Stimulated activated CD8-positive, alpha-beta memory T cell treated with anti-CD3 and anti-CD28 coated beads, Interleukin-4, amount 100 ng/mL, for 1 hour (primary cell): ENCODE results near the gene ANKRD63.

ENCODE experiments used
- DNase-seq, 2 donors: peaks; one replicate each; pipeline ENCODE4 v3.0.0-alpha.2; 2020; ENCODE audit warnings: low read depth in 2 of 2, low spot score in 1 of 2

The ANKRD63 gene

DNA sequence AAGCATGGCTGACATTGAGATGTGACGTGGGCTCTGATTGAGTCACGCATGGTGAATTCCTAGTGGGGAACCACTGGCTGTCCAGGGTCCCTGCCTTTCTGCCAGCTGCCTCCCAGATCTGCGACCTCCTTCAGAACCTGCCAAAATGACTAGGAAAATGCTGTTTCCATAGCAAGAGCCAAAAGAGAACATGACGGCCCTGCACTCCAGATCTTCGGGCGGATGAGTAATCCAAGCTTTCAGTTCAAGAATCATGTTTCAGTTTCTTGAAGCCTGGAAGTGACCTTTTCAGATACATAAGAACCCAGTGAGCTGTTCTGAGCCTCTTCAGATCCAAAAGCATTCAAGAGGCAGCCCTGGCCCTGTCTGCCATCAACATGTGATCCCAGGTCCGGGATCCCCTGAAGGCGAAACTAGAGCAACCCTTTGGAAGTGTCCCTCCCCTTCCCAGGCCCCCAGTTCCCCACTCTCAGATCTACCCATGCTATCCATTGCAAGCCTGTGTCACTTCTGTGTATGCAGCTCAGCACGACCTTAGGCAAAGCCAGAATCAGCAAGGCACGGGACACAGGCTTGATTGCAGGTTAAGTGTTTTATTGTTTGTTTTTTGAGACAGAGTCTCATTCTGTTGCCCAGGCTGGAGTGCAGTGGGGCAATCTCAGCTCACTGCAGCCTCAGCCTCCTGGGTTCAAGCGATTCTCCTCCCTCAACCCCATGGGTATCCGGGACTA, 19.7 kb downstream of the ANKRD63 start:
- no peak for DNase-seq

DNA sequence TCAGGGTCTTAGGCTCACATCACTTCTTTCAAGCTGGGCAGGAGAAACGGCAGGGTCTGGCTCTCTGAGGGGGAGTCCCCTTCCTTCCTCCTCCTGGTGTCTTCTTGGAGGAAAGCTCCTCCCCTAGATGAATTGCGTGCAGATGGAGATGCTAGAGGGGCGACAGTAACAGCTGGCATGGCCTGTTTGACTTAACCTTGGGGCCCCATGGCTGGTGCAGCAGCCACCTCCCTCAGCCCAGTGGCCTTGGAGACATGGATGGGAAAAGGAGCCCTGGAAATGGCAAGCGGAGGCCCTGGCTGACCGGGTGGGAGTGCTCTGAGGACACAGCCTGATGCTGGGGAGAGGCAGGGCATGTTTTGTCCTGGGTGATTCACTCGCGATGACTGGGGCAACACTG, 23.8 kb downstream of the ANKRD63 start:
- no peak for DNase-seq

DNA sequence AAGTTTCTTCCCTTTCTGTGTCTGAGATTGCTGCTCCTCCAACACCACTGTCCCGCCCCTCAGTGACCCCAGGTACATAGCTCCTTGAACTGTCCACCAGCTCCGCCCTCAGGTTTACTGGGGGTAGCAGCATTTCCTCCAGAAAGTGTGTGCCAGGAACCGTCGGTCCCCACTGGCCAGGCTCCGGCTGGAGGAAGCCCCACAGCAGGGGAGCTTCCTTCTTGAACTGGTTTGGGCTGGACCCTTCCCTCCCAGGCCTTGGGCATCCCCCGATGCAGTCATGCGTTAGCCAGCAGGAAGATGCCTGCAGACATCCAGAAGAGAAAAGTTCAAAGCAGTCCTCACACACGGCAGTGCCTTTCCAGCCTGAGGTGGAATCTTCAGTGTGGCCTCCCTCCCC, 24.3 kb downstream of the ANKRD63 start:
- DNase-seq, result no peak

DNA sequence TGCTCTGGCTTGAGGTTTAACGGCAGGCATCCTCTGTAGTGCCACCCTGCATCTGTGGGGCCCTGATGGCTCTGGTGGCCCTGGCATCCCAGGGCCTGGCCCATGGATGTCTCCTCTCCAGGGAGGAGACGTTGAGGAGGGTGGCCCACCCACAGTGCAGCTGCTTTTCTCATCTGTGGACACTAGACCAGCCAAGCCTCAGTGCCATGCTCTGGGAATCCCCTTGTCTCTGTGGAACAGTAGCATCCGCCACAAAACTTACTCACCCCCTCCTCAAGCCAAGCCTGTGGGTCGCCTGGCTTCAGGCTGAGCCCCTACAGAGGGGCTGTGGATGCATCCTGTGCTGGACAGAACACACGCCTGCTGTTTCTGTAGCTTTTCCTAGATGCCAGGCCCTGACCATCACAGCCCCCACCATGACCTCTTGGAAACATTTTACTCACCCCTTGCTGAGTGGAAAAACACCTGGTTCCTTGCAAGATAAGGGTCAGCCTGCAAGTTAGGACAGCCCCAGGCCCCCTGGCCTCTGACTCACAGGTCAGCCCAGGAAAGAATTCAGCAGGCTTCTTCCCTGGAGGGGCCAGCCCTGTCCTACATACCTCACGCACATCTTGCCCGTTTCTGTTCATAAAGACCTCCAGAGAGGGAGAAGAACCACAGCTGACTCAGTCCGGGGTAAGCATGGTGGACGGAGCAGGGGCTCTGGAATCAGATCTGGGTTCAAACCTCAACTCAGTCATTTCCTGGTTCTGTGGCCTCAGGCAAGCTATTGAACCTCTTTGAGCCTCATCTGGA, 25.0 kb downstream of the ANKRD63 start:
- no peak for DNase-seq

DNA sequence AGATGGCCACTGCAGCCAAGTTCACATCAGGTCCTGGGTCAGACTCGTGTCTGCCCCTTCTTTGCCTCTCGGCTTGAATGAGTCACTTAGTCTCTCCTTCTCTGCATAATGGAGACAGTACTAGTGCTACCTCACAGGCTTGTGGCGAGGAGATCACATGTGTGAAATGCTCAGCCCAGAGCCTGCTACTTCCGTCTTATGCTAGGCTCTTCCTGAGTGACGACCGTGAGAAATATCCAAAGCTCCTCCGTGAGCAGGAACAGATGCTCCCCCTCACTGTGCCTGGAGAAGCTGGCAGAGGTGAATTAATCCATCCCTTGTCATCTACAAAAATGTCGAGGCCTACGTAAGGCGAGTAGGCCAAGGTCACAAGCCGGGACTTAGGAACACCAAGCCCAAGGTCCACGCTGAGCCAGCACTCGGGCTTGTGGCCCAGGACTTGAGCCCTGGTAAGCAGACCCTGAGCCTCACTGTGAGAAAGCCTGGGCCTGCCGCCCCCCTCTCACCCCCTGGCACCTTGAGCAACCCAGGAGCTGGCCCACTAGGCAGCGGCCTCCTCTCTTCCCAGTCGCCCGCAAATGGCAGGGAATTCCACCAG, 26.1 kb downstream of the ANKRD63 start:
- DNase-seq, result no peak

DNA sequence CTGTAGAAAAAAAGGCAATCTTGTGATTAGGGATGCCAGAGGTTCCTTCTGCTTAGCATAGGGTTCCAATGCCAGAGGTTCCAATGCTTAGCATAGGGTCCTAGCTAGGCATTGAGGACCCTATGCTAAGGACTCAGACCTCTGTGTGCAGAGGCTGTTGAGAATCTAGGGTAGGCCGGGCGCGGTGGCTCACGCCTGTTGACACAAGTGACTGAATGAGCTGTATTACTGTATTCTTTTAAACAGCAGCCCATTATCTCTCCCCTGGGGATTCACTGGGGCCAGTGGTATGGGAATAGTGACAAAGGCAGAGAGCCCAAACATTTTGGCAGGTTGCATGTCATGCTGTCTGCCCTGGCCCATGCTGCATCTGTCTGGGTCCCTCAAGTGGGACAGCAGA, 27.8 kb downstream of the ANKRD63 start:
- DNase-seq, result no peak

DNA sequence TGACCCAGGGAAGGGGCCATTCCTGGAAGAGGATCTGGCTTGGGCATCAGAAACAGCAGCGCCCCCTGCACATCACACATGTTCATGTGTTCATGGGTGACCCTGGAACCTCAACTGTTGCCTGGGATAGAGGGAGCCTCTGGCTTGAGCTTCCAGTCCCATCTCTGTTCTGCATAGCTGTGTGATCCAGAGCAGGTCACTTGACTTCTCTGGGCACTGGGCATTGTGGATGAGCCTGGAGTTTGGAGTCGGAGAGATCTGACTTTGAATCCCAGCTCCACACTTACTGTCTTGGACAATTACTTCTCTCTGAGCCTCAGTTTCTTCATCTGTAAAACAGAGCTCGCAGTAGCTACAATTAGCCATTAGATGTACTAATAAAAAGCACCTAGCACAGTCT, 28.4 kb downstream of the ANKRD63 start:
- DNase-seq, result no peak

DNA sequence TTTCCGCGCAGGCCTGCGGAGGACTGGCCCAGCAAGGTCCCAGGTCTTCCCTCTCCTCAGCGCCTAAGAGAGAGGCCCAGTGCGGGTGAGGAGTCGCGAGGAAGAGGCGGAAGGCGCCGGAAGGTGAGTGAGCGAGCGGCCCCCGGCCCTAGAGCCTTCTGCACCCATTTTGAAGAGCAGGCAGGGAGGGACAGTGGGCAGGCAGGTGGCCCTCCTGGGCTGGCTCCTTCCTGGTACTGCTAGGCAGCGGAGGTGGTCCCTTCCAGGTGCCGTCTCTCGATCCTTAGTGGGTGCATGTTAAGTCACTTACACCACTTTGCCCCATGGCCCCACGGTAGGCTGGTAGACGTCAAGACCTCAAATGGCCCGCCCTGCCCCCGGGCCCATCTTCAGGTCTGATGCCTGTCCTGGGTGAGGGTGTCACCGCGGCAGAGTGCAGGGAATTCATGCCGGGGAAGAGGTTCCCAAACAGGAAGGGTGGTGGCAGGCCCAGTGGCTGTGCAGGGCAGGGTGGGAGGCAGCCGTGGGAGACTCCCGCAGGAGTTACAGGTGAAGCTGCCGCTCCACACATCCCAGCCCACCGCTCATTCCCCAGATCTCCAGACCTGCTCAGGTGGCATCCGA, 29.6 kb downstream of the ANKRD63 start:
- DNase-seq, result no peak

DNA sequence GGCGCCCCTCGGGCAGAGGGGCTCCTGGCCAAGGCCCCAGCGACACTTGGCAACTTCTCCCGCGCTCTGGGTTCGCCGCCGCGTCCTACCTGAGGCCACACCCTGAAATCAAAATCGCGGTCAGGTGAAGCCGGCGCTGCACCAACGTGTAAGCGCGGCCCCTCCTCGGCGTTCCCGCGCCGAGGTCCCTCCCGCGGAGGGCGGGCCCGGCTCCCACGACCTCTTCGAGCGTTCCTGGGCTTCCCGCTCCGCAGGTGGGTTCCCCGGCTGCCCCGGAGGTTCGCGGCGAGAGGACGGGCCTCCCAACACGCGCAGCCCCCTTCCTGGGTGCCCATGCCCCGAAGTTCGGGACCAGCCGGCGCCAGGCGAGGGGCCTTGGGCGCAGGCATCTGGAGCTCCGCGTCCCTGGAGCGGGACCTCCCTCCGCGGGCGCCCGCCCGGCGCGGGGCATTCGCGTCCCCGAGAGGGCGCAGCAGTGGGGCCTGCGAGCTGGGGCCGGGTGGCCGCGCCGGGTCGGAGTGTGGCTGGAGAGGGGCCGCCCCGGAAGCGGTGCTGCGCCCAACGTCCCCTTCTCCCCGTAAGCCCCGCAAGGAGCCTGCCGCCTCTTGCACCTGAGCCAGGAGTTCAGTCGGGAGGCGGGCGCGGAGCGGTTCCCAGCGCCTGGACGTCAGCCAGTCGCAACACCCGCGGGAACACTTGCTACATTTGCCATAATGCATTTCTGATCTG, 30.3 kb downstream of the ANKRD63 start:
- no peak for DNase-seq

DNA sequence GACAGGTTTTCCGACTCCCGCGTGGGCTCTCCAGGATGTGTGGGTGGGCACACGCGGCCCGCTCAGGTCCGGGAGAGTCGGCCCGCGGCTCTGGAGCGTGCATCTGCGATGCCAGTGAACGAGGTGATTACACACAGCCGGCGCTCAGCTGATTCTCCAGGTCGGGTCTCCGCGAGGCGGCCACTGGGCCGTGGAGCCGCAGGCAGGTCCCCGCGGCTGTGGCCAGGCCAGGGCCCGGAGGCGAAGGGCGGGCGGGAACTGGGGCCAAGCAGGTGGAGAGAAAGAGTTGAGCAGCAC, 30.8 kb downstream of the ANKRD63 start:
- DNase-seq, result no peak

DNA sequence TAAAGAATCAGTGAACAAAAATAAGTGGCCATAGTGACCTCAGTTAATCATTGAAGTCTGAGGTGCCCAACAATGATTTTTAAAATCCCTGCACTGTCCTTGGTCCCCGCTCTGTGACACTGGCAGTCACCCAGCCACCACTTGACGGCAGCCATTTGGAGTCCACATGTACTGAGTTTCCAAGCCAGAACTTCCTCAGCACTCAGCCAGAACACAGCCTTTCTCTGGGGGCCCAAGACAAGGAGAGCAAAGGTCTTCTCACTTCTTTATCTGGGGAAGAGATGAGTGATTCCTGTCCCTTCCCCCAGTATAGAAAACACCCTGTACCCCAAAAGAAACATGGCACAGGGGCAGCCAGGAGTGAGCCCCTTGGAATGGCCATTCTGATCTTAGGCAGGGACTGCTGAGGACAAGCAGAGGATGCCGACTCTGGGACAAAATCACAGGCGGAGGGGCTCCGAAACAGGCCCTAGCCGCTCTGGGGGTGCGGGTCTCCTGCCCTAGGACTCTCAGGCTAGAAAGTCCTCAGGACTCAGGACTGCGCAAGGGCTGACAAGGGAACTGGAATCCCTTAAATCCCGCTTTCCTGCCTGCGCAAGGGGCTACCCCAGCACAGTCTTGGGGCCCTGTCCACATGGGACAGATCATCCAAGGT, 31.3 kb downstream of the ANKRD63 start:
- DNase-seq, result no peak

DNA sequence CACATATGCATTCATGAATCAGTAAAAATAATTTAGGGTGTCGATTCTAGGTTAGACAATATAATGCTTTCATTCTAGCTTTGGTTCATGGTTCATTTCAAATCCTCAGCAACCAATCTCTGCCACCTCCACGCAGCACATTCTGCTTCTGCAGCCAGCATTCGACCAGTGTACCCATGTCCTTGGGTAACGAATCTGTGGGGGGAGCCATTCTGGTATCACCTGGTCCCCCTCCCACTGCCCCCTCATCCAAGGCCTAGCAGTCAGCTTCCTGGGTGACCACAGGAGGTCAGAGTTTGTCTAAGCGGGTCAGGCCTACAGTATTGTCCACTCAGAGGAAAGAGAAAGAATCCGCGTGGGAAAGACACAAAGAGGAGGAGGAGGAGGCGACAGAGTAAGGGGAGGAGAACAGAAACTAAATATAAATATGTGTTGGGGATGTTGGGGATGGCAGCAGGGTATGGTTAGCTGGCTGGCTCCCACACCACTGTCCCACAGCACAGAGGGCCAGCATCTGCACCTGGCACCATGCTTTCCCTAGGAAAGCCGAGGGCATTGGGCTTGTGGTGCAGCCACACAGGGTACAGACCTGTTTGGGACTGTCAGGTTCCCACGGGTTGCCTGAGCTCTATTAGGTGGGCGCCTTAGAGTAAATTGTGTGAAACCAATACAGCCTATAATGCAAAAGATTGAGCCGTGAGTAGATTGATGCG, 31.9 kb downstream of the ANKRD63 start:
- DNase-seq, result no peak

DNA sequence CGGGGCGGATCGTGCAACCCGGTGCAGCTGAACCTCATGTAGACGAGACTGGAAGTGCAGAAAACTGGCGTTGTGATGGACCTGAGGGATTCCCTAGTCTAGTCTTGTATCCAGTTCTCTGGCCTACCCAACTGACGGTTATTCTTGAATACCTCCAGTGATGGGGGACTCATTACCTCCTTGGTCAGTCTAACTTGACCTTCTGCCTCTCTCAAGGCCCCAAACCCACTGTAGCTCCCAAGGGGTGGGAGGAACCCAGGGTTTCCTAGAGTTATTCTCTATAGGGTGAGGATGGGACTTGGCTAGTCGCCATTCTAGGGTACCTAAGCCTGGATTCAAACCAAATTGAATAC, 32.6 kb downstream of the ANKRD63 start:
- DNase-seq, result no peak

DNA sequence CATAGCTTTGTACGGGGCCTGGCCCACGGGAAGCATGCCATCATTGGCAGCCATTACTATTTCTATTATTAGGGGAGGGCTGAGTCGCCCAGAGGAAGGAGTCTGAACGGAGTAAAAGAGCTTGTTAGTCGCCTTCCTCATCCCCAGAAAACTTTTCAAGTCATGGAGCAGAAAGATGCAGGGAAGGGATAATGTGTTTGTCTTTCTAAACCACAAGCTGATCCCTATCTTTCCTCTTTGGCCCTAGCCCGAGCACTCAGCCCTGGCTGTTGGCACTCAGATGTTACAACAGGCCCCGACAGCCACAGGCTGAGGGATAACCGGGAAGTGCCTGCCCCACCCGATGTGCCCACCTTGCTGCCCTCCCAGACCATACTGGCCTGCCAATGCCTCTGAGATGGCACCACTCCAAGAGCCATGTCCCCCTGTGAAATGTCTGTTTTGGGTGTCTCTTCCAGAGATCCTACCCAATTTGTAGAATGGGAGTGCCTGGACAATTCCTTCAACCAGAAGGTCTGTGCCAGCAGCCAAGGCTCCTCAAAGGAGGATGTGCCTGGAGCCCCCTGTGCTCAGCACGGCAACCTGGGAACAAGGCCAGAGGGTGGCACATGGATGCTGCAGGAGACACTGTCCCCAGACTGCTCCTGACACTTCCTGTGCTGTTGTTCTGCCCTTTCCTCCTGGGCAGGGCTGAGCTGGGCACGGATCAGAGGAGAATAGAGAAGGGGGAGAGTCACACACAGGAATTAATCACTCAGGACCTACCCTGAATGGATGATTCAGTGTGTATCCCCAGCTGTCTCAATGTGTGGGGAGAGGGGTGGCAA, 33.2 kb downstream of the ANKRD63 start:
- no peak for DNase-seq

DNA sequence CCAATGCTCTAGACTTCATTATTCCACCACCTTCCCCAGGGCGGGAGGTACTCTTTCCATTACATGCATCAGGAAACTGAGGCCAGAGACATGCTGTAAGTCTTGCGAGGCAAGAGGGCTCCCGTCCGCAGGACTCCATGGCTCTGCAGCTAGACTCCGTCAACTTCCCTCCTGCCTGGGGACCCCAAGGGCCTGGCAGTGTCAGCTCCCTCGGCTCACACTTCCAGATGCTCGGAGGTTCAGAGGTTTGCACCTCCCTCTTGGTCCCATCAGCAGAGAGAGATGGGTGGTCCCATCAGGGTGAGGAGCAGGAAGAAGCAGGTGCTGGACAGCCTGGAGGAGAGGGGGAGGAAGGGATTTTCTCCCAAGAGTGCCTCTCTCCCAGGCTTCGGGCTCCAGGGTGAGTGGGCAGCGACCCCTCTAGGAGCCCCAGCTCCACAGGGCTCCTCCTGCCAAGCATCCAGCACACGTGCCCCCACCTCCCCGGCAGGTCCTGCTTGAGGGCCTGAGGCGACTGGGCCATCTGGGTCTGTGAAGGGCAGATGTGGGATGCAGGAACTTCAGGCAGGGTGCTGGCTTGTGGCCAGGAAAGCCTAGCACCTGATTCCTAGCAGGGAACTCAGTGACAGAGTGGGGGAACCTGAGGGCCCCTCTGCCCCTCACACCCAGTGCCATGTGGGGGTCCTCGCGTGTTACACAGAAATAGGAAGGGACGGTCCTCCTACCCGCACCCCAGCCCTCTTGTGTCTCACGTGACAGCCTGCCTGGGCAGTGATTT, 34.7 kb downstream of the ANKRD63 start:
- no peak for DNase-seq

DNA sequence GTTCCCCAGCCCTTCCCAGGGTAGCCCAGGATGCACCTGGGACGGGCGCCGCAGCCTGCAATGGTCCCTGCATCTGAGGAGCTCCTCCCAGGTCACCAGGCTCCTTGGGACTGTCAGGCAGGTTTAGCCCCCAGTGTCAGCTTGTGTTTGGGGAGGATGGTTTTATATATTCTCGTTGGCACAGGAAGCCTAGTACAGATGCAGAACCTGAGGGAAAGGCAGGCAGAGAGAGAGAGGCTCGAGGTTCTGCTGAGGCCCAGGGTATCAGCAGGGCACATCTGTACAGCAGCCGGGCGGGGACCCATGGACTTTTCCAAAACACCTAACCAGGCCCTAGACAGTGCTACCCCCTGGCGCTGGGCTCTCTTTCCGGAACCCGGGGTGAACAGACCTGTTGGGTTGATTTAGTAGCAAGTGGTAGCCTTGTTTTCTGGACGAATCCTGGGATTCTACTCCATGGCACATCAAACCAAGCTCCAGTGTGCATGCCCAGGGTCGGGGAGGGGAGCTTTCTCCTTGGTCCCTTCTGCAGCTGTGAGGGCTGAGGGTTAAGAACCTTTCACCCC, 35.4 kb downstream of the ANKRD63 start:
- DNase-seq, result no peak

DNA sequence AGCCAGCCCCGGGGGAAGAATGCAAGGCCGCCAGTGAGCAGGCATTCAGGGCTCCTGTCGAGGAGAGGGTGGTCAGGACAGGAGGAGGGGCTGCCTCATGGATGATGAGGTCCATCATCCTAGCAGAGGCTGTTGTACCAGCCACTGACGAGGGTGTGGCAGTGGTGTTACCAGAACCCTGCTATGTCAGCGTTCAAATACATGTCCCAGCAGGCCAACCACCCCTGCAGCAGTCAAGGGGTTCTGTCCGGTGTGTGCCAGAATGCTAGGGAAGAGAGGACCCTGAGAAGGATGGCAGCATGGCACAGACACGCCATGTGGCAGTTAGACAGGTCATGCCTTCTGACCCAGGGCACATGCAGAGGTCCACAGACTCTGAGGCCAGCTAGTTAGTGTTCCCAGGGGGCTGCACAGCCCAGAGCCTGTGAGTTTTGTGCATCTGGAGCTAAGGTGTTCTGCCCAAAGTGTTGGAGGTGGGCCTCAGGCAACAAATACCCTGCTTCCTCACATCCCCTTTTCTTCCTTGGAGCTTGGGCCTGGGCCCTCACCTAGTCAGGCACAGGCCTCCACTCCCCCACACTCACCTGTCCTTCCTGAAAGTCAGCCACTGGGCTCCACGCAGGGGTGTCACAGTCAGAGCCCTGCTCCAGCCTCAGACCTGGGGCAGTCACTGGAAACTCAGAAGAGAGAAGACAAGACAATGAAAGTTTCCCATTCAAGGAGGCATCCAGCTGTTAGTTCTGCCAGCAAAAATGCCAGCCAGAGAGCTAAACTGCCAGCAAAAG, 36.2 kb downstream of the ANKRD63 start:
- DNase-seq, result no peak
